A549 treated with Hydrocortisone at 1 μM for 4 hours (cell line): ENCODE results near the gene SHANK1. TPM values are rescaled to one million over a fixed set of nuclear protein-coding genes. Genes with fewer than 3 reads are reported as not detected.

Source experiments
- total RNA-seq: library from RNA; stranded (reverse); fragments of 200-300 nt; extraction: Qiagen RNA extraction; gene quantifications from 5 replicates; pipeline ENCODE4 v1.2.3, GENCODE V29; 2022

The SHANK1 gene
- total RNA-seq = 0.03 to 0.68 TPM (median 0.18 TPM) in 5 replicates

DNA sequence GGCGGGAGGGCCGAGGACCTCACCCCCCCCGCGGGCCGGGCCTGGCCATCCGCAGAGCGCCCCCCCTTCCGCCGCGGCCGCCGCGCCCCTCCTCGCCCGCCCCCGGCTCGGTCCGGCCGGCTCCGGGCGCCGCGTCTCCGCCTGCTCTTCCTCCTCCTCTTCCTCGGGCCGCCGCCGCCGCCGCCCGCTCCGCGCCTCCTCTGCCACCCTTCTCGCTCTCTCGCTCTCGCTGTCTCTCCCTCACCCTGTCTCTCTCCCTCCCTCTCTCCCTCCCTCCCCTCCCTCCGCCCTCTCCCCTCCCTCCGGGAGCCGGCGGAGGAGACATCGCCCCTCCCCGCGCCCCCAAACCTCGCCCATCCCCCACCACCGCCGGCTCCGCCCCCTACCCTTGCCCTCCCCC lies at the start of gene SHANK1:
Gene SHANK1 (minus strand): TSS at position 237 of the 400 bp plus-strand sequence. CDS start 2,883 bp downstream, outside the sequence.

GRCh38 chr19:50723069-50723468 lies 3.5 kb upstream of the SHANK1 start, which contains the start of gene CLEC11A:
Gene CLEC11A (plus strand): TSS chr19:50723364. CDS start chr19:50723526, 162 bp downstream.

DNA sequence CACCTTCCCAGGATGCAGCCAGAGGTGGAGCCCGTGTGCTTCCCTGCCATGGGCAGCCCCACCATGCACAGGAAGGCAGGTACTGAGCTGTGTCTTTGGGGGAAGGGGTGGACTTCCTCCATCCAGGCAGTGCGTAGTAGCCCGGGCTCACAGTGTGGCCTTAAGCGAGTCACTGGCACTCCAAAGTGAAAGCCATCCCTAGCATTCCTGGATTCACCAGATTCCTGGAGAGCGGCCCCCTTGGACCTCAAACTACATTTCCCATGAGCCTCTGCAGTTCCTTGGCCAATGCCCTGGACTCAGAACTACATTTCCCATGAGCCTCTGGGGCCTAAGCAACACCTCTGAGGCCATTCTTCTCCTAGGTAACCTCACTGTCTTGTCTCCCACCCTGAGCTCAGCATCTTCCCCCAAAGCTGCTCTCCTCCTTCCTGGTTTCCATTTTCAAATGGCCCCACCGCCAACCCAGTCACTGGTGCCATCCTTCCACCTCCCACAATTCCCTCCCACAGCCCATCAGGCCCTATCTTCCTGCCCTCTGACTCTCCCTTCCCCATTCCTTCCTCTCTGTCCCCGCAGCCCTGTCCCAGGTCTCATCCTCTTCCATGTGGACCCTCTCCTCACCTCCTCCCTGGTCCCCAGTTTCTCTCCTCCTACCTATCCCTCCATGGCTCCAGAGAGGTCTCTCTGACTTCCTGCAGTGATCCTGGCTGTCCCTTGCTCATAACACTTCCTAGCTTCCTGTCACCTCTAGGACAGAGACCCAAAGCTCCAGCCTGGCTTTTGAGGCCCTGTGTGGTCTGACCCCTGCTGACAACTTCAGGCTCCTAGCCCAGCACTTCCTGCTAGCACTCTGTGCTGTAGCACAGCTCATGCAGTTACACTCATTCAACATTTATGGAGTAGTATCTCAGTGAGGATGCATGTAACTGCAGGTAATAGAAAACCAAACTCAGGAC lies 69.9 kb downstream of the SHANK1 start, which contains the start of gene C19orf81:
Gene C19orf81 (plus strand): TSS at position 13 of the 959 bp plus-strand sequence. CDS start 0 bp downstream, at position 13.

DNA sequence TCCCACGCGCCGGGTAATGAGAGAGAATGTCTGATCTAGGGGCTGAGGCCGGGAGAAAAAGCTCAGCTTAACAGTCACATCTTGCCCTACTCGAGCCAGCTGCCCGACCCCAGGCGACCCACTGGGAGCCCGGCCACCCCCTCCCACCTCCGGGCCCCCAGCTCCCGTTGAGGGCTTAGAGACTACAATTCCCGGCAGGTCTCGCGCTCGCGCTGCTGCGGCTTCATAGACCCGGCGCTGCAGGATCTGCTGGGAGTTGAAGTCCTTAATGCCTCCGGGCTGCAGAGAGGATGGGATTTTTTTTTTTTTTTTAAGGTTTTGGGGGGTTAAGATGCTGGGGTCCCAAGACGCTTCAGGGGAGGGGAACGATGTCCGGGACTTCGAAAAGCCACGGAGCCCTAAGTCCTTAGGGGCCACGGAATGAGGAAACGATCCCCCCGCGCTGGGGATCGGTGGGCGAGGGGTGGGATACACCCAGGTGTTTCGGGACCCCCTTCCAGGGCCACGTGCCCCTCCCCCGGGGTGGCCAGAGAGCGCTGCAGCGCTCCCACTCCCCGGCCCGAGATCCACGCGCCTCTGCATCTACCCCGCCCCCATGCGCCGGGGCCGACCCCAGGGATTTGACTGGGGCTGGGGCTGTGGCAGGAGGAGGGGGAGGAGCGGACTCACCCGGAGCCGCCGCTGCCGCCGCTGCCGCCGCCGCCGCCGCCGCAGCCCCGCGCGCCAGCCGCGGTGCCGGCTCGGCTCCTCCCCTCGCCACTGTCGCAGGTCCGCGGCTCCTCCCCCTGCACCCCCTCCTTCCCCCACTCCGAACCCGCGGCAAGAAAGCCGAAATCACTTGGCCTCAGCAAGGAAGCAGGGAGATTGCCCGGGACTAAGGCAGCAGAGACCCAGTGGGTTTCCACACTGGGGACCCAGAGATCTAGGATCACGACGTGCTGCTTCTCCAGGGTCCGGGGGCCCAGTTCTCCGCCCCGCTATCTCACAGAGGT lies 80.2 kb downstream of the SHANK1 start, which contains the start of gene SYT3:
Gene SYT3 (minus strand): TSS at position 761 of the 992 bp plus-strand sequence. CDS start 2,470 bp downstream, outside the sequence.

Other genes starting within 250 kb of the SHANK1 start
- 112 to 152 TPM (median 149 TPM) in 5 replicates for gene EMC10, start 243.3 kb downstream of the SHANK1 start, total RNA-seq
- 1.4 to 2.5 TPM (median 2.2 TPM) in 5 replicates for gene GARIN5A, start 243.0 kb downstream of the SHANK1 start, total RNA-seq
- gene JOSD2, start 208.6 kb downstream of the SHANK1 start, total RNA-seq = 46.9 to 86.8 TPM (median 81.8 TPM) in 5 replicates
- not detected in 5 replicates for gene ASPDH, start 205.9 kb downstream of the SHANK1 start, total RNA-seq
- gene LRRC4B, start 151.4 kb downstream of the SHANK1 start, total RNA-seq = 0.21 to 0.58 TPM (median 0.47 TPM) in 5 replicates
- 0.30 to 0.71 TPM (median 0.56 TPM) in 5 replicates for gene SYT3, start 79.9 kb downstream of the SHANK1 start, total RNA-seq
- gene C19orf81, start 70.4 kb downstream of the SHANK1 start, total RNA-seq = 2.7 to 10.9 TPM (median 10.0 TPM) in 5 replicates
- gene CLEC11A, start 3.6 kb upstream of the SHANK1 start, total RNA-seq = 4.9 to 10.7 TPM (median 9.7 TPM) in 5 replicates
- not detected in 5 replicates for gene GPR32, start 50.7 kb upstream of the SHANK1 start, total RNA-seq
- not detected in 5 replicates for gene ACP4, start 70.6 kb upstream of the SHANK1 start, total RNA-seq
- gene KLK1, start 104.0 kb upstream of the SHANK1 start, total RNA-seq = 0.09 to 0.26 TPM (median 0.24 TPM) in 3 of 5 replicates, not detected in the others
- not detected in 5 replicates for gene KLK15, start 113.8 kb upstream of the SHANK1 start, total RNA-seq
- not detected in 5 replicates for gene KLK3, start 135.1 kb upstream of the SHANK1 start, total RNA-seq
- 0.10 to 0.37 TPM (median 0.19 TPM) in 4 of 5 replicates, not detected in the other for gene KLK2, start 153.6 kb upstream of the SHANK1 start, total RNA-seq
- 0.12 TPM in 1 of 5 replicates, not detected in the others for gene KLK4, start 191.6 kb upstream of the SHANK1 start, total RNA-seq
- 0.06 TPM in 1 of 5 replicates, not detected in the others for gene KLK5, start 233.2 kb upstream of the SHANK1 start, total RNA-seq
- 0.21 to 0.38 TPM (median 0.28 TPM) in 5 replicates for gene KLK6, start 249.8 kb upstream of the SHANK1 start, total RNA-seq